DMS79 treated with DMSO at 0.1 percent for 48 hours (cell line): ENCODE results near the gene ITM2B.

ENCODE experiments used
- DNase-seq: peaks from one replicate; lab custom pipeline; 2025; lab: John Stamatoyannopoulos, UW

Gene ITM2B

GRCh38 chr13:48304143-48304876 is 71.3 kb downstream of the ITM2B start:
- DNase-seq: peak; percentile 3

- DNase-seq: no peak
Observed at GRCh38 chr13:48311223-48311622, 78.2 kb downstream of the ITM2B start.

- DNase-seq: no peak
Observed at GRCh38 chr13:48315969-48316650, 83.1 kb downstream of the ITM2B start.

- DNase-seq: no peak
Observed at GRCh38 chr13:48316826-48317510, 84.0 kb downstream of the ITM2B start.

GRCh38 chr13:48317511-48318376 is 84.7 kb downstream of the ITM2B start:
- DNase-seq: no peak

GRCh38 chr13:48318377-48318811 is 85.4 kb downstream of the ITM2B start:
- no peak for DNase-seq

- no peak for DNase-seq
Observed at GRCh38 chr13:48318821-48319511, 86.0 kb downstream of the ITM2B start.
